GM12873 (cell line): ENCODE results near the gene UTS2R.

Experiments used
- TF ChIP-seq, protein P1 (sequence below): IDR thresholded peaks from 2 replicates; pipeline ENCODE4 v1.5.1; 2012; ENCODE audit warnings: low read depth, mild to moderate bottlenecking, moderate library complexity, low read length, control low read depth; ENCODE audit not compliant: insufficient read depth; ENCODE audit errors: missing control alignments

The UTS2R gene

GRCh38 chr17:82403662-82404660, 32.4 kb downstream of the UTS2R start:
- TF ChIP-seq, protein P1, sequence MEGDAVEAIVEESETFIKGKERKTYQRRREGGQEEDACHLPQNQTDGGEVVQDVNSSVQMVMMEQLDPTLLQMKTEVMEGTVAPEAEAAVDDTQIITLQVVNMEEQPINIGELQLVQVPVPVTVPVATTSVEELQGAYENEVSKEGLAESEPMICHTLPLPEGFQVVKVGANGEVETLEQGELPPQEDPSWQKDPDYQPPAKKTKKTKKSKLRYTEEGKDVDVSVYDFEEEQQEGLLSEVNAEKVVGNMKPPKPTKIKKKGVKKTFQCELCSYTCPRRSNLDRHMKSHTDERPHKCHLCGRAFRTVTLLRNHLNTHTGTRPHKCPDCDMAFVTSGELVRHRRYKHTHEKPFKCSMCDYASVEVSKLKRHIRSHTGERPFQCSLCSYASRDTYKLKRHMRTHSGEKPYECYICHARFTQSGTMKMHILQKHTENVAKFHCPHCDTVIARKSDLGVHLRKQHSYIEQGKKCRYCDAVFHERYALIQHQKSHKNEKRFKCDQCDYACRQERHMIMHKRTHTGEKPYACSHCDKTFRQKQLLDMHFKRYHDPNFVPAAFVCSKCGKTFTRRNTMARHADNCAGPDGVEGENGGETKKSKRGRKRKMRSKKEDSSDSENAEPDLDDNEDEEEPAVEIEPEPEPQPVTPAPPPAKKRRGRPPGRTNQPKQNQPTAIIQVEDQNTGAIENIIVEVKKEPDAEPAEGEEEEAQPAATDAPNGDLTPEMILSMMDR = no peak

- TF ChIP-seq, protein P1 = no peak
Measured at GRCh38 chr17:82405051-82405450, 33.5 kb downstream of the UTS2R start.

DNA sequence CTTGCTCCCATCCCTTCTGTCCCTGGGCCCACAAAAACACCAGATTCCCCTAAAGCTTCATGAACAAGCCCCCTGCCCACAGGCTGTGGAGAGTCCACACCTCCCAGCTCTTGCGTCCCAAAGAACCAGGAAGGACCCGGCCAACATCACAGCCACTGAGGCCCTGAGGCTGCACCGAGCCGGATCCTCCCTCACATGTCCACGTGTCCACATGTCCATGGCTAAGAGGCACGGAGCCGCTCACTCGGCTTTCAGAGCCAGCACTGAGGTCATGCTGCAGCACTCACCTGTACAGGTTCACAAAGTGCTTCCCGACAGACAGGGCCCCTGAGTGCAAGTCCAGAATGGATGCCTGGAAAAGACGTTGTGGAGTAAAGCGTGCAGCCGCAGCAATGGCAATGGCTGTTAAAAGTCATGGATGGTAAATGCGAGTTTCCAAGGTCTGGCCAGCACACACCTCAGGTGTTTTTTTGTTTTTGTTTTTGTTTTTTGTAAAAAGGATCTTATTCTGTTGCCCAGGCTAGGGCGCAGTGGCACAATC, 34.6 kb downstream of the UTS2R start:
- TF ChIP-seq, protein P1 = no peak

DNA sequence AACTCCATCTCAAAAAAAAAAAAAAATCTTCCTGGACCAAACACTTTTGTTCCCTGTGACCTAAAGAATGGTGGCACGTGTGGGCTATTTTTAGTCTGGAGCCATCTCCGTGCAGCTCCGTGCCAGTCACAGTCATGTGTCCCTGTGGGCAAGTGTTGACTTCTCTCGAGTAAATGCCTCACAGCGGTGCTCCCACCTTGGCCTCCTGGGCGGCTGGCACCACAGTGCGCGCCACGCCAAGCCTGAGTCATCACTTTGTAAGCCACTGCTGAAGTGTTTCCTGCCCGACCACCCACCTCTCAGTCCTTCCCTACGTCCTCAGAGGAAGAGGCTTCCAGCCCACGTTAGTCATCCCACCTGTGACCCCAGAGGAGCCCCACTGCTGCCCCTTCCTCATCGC, 35.7 kb downstream of the UTS2R start:
- TF ChIP-seq, protein P1 = no peak

DNA sequence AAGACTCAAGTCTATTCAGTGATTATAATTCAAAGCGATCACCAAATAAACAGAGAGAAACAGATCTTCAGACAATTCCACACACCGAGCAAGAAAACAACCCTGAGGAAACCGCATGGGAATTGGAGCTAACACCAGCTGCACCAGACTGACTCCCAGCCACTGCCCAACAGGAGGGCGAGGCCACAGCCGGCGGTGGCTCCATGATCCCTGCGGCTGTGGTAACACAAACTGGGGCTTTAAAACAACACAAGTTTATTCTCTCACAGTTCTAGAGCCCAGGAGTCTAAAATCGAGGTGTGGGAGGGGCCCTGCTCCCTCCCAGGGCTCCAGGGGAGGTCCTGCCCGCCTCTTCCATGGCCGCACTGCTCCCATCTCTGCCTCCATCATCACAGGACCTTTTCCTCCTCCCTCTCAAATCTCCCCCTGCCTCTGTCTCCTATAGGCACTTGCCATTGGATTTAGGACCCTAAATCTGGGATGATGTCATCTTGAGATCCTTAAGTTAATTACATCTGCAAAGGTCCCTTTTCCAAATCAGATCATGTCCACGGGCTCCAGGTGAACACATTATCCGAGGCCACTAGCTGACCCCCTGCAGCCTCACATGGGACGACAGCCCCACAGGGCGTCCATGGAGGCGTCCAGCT, 36.8 kb downstream of the UTS2R start:
- TF ChIP-seq, protein P1 = no peak

DNA sequence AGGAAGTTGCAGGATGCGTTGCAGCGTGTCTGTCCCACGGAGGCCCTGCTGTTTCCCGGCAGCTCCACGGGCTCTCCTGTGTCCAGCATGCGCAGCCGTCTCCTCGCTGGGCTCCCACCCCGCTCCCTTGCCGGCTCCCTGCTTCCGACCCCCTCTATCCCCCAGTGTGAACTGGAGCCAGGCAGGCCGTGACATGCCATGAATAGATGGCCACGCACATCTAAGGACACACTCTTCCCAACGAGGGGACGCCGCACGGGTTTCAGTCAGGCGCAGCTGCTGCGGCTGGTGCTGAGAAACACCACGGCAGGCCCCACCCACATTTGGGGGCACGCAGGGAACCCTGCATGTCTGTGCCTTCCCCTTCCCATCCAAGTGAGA, 37.4 kb downstream of the UTS2R start:
- TF ChIP-seq, protein P1 = no peak

DNA sequence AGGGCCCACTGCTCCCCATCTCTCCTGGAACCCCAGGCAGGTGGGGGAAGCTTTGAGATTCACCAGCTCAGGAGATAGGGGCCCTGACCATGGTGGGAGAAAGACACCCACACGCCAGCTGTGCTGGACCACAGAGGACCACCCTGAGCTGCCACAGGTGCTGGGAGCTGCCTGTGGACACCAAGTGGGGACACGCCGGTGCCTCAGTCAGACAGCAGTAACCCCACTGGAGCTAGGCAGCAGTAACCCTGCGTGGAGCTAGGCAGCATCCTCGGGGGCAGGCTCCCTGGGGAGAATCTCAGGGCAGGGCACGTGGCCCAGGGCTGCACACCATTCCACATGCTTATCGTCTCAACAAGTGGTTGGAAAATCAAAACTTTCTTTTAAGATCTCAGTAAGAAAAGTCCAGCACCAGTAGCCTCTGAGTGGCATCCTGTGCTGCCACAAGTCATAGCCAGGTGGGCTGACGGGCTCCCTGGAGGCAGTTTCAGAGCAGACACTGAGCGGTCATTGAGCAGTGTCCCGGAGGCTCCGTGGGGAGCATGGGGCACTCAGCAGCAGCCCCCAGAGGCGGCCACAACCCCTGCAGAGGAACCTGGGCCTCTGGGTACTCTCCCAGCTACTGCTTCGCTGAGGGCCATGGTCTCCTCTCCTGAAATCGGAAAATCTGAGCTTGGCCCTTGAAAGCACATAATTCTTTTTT, 38.6 kb downstream of the UTS2R start:
- TF ChIP-seq, protein P1 = no peak
